ENCODE results near the gene RP2.

DNA sequence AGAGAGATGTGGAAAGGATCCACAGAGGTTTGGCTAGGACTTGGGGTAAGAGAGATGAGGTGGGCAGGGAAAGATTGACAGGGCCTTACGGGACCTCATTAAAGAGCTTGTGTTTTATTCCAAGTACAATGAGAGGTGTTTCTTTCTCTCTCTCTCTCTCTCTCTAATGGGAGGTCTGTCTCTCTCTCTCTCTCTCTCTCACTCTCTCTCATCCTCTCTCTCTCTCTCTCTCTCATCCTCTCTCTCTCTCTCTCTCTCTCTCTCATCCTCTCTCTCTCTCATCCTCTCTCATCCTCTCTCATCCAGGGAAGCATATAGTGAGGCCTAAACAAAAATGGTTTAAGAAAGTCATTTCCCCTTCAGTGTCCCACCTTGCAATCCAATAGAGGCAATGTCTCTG is 80.8 kb downstream of the RP2 start:
- no peak for TF ChIP-seq EZH2phosphoT487 (IDR thresholded peaks at IDR 0.05; ENCODE audit: insufficient read depth, low read depth)
- TF ChIP-seq EZH2 (IDR thresholded peaks at IDR 0.05; ENCODE audit: insufficient read depth, poor library complexity, severe bottlenecking) = no peak

All from GM23248 (cell line).